Vagina (tissue), 2 donors: ENCODE measurements around the gene NEU4. TPM values are rescaled to one million over a fixed set of nuclear protein-coding genes. Genes with fewer than 3 reads are reported as not detected.
"Not testable (repeated sequence)": the region's sequence is repeated elsewhere in the genome, so short reads cannot be mapped to it uniquely, and the experiment has no call there.

Source experiments
- DNase-seq, 2 donors: peaks; one replicate each; pipeline ENCODE4 v3.0.0-alpha.2; 2017; ENCODE audit errors: extremely low spot score in 2 of 2
- H3K27ac ChIP-seq: fragments of 200-600 bp; sonication (generic); one replicate; pipeline ENCODE4 v1.5.1; 2019
- H3K27me3 ChIP-seq: fragments of 200-600 bp; sonication (generic); one replicate; pipeline ENCODE4 v1.5.1; 2019
- H3K36me3 ChIP-seq, 2 donors: fragments of 200-600 bp; sonication (generic); one replicate each; pipeline ENCODE4 v1.5.1; 2017 to 2019
- H3K4me1 ChIP-seq: fragments of 200-600 bp; sonication (generic); one replicate; pipeline ENCODE4 v1.5.1; 2019
- H3K4me3 ChIP-seq, 2 donors: fragments of 200-600 bp; sonication (generic); 1 replicate in 1 of 2; 2 replicates in 1 of 2; pipeline ENCODE4 v1.5.1; 2016 to 2019
- H3K9me3 ChIP-seq: fragments of 200-600 bp; sonication (generic); one replicate; pipeline ENCODE4 v1.5.1; 2019
- CTCF ChIP-seq, 3 experiments: fragments of 450-650 bp in 2 of 3; fragments of 200-600 bp in 1 of 3; sonication (generic) in 1 of 3; IDR thresholded peaks; one replicate each; pipeline ENCODE4 v1.5.1; 2017 to 2019; ENCODE audit warnings: antibody characterized with exemption in 3 of 3, mild to moderate bottlenecking in 2 of 3, moderate library complexity in 2 of 3
- POLR2A ChIP-seq, 2 donors: fragments of 450-650 bp; IDR thresholded peaks; one replicate each; pipeline ENCODE4 v1.6.1; 2017; ENCODE audit warnings: antibody characterized with exemption in 2 of 2, mild to moderate bottlenecking in 2 of 2, moderate library complexity in 2 of 2
- POLR2AphosphoS5 ChIP-seq, 2 donors: sonication (generic); formaldehyde crosslinking; IDR thresholded peaks; one replicate each; pipeline ENCODE4 v1.9.0; 2017; ENCODE audit warnings: antibody characterized with exemption in 2 of 2, mild to moderate bottlenecking in 2 of 2, low read depth in 1 of 2; ENCODE audit not compliant: insufficient read depth in 1 of 2
- intact Hi-C: fragments of 100-400 bp; cut with DNase I; formaldehyde crosslinking; loops from one replicate; pipeline ENCODE4 v1.15.1; 2023
- total RNA-seq: library from RNA; depleted of rRNA; stranded (reverse); fragments of >200 nt; gene quantifications from one replicate; pipeline ENCODE4 v1.2.3, GENCODE V29; 2016

The NEU4 gene
- total RNA-seq, 1 donor from 2014 or later = not detected

- Histone ChIP-seq H3K27me3 (no peaks in the 10 kb centered on the region), H3K36me3 (no peaks in the 10 kb centered on the region), H3K4me3 (no peak within 1 kb of the TSS), H3K4me1 (peaks cover 6% of the 10 kb centered on the region), H3K27ac (no peak within 1 kb of the TSS), H3K9me3 (no peaks in the 10 kb centered on the region)
- intact Hi-C loops = no loop called here
- DNase-seq = peak in 1 of 2 donors; percentile 70
- TF ChIP-seq POLR2A (IDR thresholded peaks at IDR 0.05) (no peak), POLR2AphosphoS5 (IDR thresholded peaks at IDR 0.05; ENCODE audit: insufficient read depth in 1 of 2, low read depth in 1 of 2) (no peak), CTCF (IDR thresholded peaks at IDR 0.05) (no peak)
These were observed 32.4 kb upstream of the NEU4 start, which contains the start of gene GAL3ST2 for GRCh38 chr2:241776336-241777169. Gene GAL3ST2 (plus strand): TSS chr2:241776822. CDS start chr2:241776956, 134 bp downstream.

GRCh38 chr2:241777170-241777685 is 31.8 kb upstream of the NEU4 start:
- H3K4me3 ChIP-seq = no peak overlapping the region
- no peaks in the 10 kb centered on the region for H3K36me3 ChIP-seq
- intact Hi-C loops = no loop called here
- peak in 1 of 2 donors; percentile 40 for DNase-seq
- TF ChIP-seq CTCF (IDR thresholded peaks at IDR 0.05) = no peak
- no peaks in the 10 kb centered on the region for H3K9me3 ChIP-seq
- H3K27ac ChIP-seq = no peak overlapping the region
- H3K27me3 ChIP-seq = no peaks in the 10 kb centered on the region
- no peaks in the 10 kb centered on the region for H3K4me1 ChIP-seq

GRCh38 chr2:241777686-241778627 is 31.0 kb upstream of the NEU4 start:
- Histone ChIP-seq H3K36me3 (no peaks in the 10 kb centered on the region), H3K4me3 (no peak overlapping the region), H3K4me1 (no peaks in the 10 kb centered on the region), H3K27ac (no peak overlapping the region), H3K27me3 (no peaks in the 10 kb centered on the region), H3K9me3 (no peaks in the 10 kb centered on the region)
- DNase-seq = peak in 1 of 2 donors; percentile 81
- intact Hi-C loops = no loop called here
- TF ChIP-seq POLR2A (IDR thresholded peaks at IDR 0.05) (no peak), POLR2AphosphoS5 (IDR thresholded peaks at IDR 0.05; ENCODE audit: insufficient read depth in 1 of 2, low read depth in 1 of 2) (no peak), CTCF (IDR thresholded peaks at IDR 0.05) (no peak)

- no peaks in the 10 kb centered on the region for H3K4me1 ChIP-seq
- no peak overlapping the region for H3K27ac ChIP-seq
- H3K9me3 ChIP-seq = no peaks in the 10 kb centered on the region
- no peaks in the 10 kb centered on the region for H3K36me3 ChIP-seq
- H3K4me3 ChIP-seq = no peak overlapping the region
- H3K27me3 ChIP-seq = no peaks in the 10 kb centered on the region
- no peak for DNase-seq
- TF ChIP-seq POLR2A (IDR thresholded peaks at IDR 0.05) (no peak), POLR2AphosphoS5 (IDR thresholded peaks at IDR 0.05; ENCODE audit: insufficient read depth in 1 of 2, low read depth in 1 of 2) (no peak), CTCF (IDR thresholded peaks at IDR 0.05) (no peak)
- intact Hi-C loops = no loop called here
These were observed 27.9 kb upstream of the NEU4 start for GRCh38 chr2:241780939-241781569.

- H3K4me3 ChIP-seq, DNase-seq, H3K27me3 ChIP-seq, H3K36me3 ChIP-seq, H3K9me3 ChIP-seq, H3K4me1 ChIP-seq, H3K27ac ChIP-seq, intact Hi-C loops: not testable (repeated sequence)
These were observed 26.9 kb upstream of the NEU4 start for GRCh38 chr2:241782053-241782452.
